ENCODE measurements around the gene ZNF423. TPM values are rescaled to one million over a fixed set of nuclear protein-coding genes. Genes with fewer than 3 reads are reported as not detected.
"Not testable (repeated sequence)": the region's sequence is repeated elsewhere in the genome, so short reads cannot be mapped to it uniquely, and the experiment has no call there.

ZNF423 gene
- total and polyA plus RNA-seq, 2 donors = 0.52 to 1.6 TPM

GRCh38 chr16:49690778-49691177 is 165.1 kb downstream of the ZNF423 start:
- H3K4me1 ChIP-seq (ENCODE audit: control insufficient read depth in 2 of 2, insufficient read depth in 2 of 2, low read length in 2 of 2) = no peaks in the 10 kb centered on the region
- WGBS = 92% methylated on average over 13 of the region's 13 CpGs
- H3K36me3 ChIP-seq (ENCODE audit: control insufficient read depth in 2 of 2, insufficient read depth in 2 of 2, low read length in 1 of 2) = no peaks in the 10 kb centered on the region
- no peak overlapping the region for H3K27ac ChIP-seq (ENCODE audit: low read depth in 1 of 2, low read length in 1 of 2)
- DNase-seq (ENCODE audit: low read depth in 6 of 9, low spot score in 9 of 9) = no peak
- H3K4me3 ChIP-seq (ENCODE audit: low read length in 2 of 2) = no peak overlapping the region
- H3K27me3 ChIP-seq (ENCODE audit: control insufficient read depth in 2 of 2, insufficient read depth in 1 of 2, low read length in 1 of 2) = peaks cover 0 to 15% of the 10 kb centered on the region in 2 donors
- no peaks in the 10 kb centered on the region for H3K9me3 ChIP-seq (ENCODE audit: control insufficient read depth in 2 of 2, insufficient read depth in 1 of 2, low read length in 1 of 2)

DNA sequence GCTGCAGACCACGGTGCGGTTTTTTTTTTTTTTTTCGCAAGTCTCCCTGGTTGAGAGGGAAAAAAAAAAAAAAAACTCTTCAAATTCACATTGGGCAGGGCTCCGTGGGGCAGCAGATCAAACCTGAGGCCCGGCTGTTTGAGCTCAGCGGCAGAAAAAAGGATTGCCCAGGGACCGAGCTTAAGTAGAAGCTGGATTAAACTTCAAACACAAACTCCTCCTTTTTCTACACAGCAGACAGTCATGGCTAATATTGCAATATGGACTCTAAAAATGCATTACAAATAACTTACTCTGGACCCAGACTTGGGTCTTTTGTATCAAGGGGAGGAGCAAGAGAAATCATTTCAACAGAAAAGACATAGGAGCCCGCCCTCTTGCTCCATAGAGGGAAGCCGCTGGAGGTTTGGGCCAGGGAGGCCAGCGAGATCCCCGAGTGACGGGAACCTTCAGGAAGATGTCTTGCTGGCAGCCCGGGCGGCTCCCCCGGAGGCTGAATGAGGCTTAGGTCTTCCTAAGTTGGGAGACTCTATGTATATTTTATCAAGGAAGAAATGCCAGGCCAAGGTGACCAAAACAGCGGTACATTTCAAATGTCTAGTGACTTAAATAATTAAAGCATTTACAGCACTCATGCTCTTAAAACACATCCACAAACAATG is 167.7 kb downstream of the ZNF423 start:
- Histone ChIP-seq H3K27ac (ENCODE audit: low read depth in 1 of 2, low read length in 1 of 2) (no peak overlapping the region), H3K4me3 (ENCODE audit: low read length in 2 of 2) (no peak overlapping the region), H3K9me3 (ENCODE audit: control insufficient read depth in 2 of 2, insufficient read depth in 1 of 2, low read length in 1 of 2) (no peaks in the 10 kb centered on the region), H3K36me3 (ENCODE audit: control insufficient read depth in 2 of 2, insufficient read depth in 2 of 2, low read length in 1 of 2) (no peaks in the 10 kb centered on the region), H3K4me1 (ENCODE audit: control insufficient read depth in 2 of 2, insufficient read depth in 2 of 2, low read length in 2 of 2) (no peaks in the 10 kb centered on the region), H3K27me3 (ENCODE audit: control insufficient read depth in 2 of 2, insufficient read depth in 1 of 2, low read length in 1 of 2) (peaks cover 0 to 15% of the 10 kb centered on the region in 2 donors)
- 85% methylated on average over 16 of the region's 16 CpGs for WGBS
- DNase-seq (ENCODE audit: low read depth in 6 of 9, low spot score in 9 of 9) = no peak

- WGBS = 26% methylated on average over 8 of the region's 8 CpGs
- Histone ChIP-seq H3K27me3 (ENCODE audit: control insufficient read depth in 2 of 2, insufficient read depth in 1 of 2, low read length in 1 of 2) (peaks cover 0 to 15% of the 10 kb centered on the region in 2 donors), H3K27ac (ENCODE audit: low read depth in 1 of 2, low read length in 1 of 2) (no peak overlapping the region), H3K4me1 (ENCODE audit: control insufficient read depth in 2 of 2, insufficient read depth in 2 of 2, low read length in 2 of 2) (no peaks in the 10 kb centered on the region), H3K36me3 (ENCODE audit: control insufficient read depth in 2 of 2, insufficient read depth in 2 of 2, low read length in 1 of 2) (no peaks in the 10 kb centered on the region), H3K9me3 (ENCODE audit: control insufficient read depth in 2 of 2, insufficient read depth in 1 of 2, low read length in 1 of 2) (no peaks in the 10 kb centered on the region), H3K4me3 (ENCODE audit: low read length in 2 of 2) (no peak overlapping the region)
- no peak for DNase-seq (ENCODE audit: low read depth in 6 of 9, low spot score in 9 of 9)
These were observed 168.4 kb downstream of the ZNF423 start for GRCh38 chr16:49687476-49688002.

DNA sequence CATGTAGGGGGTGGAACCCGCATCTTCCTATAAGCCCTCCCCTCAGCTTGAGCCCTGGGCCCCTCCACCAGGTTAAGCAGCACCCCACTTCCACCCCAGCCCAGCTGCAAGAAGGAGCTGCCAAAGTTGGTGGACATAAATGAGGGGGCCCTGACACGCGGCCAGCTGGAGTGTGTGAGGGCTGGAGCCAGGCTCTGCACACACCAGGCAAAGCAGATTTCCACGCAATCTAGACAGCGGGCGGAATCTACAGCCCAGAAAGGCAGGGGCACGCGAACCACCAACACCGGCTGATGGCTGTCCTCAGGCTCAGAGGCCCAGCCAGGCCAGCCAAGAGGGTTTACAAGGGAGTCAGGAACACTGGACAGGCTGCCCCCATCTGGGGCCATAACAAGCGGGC is 171.2 kb downstream of the ZNF423 start:
- no peak overlapping the region for H3K27ac ChIP-seq (ENCODE audit: low read depth in 1 of 2, low read length in 1 of 2)
- DNase-seq (ENCODE audit: low read depth in 6 of 9, low spot score in 9 of 9) = no peak
- H3K4me1 ChIP-seq (ENCODE audit: control insufficient read depth in 2 of 2, insufficient read depth in 2 of 2, low read length in 2 of 2) = no peaks in the 10 kb centered on the region
- 96% methylated on average over 10 of the region's 10 CpGs for WGBS
- peaks cover 0 to 15% of the 10 kb centered on the region in 2 donors for H3K27me3 ChIP-seq (ENCODE audit: control insufficient read depth in 2 of 2, insufficient read depth in 1 of 2, low read length in 1 of 2)
- no peak overlapping the region for H3K4me3 ChIP-seq (ENCODE audit: low read length in 2 of 2)
- H3K9me3 ChIP-seq (ENCODE audit: control insufficient read depth in 2 of 2, insufficient read depth in 1 of 2, low read length in 1 of 2) = peaks cover 1 to 7% of the 10 kb centered on the region in 2 donors
- H3K36me3 ChIP-seq (ENCODE audit: control insufficient read depth in 2 of 2, insufficient read depth in 2 of 2, low read length in 1 of 2) = no peaks in the 10 kb centered on the region

DNA sequence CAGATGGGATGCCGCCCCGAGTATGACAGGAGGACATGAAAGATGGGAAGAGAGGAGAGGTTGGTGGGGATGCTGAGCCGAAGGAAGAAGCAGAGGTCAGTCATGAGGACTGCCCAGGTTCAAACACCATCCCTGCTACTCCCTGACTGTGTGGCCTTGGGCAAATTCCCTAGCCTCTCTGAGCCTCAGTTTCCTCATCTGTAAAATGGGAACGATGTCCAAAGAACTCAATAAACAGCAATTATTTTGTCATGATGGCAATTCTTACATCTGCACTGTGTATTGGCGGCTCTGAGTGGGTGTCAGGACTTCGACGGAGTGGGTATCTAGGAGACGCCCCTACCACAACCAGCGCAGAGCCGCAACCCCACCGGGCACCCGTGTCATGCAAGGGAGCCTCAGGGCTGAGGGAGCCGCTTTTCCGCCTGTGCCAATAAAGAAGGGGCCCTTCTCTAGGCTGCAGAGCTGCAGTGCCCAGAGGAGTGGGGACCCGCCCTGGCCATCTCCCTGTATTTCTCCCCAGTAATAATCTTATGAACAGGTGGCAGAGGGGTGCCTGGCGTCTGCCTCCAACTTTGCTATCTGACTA is 173.2 kb downstream of the ZNF423 start:
- no peaks in the 10 kb centered on the region for H3K4me1 ChIP-seq (ENCODE audit: control insufficient read depth in 2 of 2, insufficient read depth in 2 of 2, low read length in 2 of 2)
- no peak for DNase-seq (ENCODE audit: low read depth in 6 of 9, low spot score in 9 of 9)
- peaks cover 0 to 12% of the 10 kb centered on the region in 2 donors for H3K27me3 ChIP-seq (ENCODE audit: control insufficient read depth in 2 of 2, insufficient read depth in 1 of 2, low read length in 1 of 2)
- 97% methylated on average over 16 of the region's 16 CpGs for WGBS
- peaks cover 1 to 14% of the 10 kb centered on the region in 2 donors for H3K9me3 ChIP-seq (ENCODE audit: control insufficient read depth in 2 of 2, insufficient read depth in 1 of 2, low read length in 1 of 2)
- H3K4me3 ChIP-seq (ENCODE audit: low read length in 2 of 2) = no peak overlapping the region
- no peak overlapping the region for H3K27ac ChIP-seq (ENCODE audit: low read depth in 1 of 2, low read length in 1 of 2)
- no peaks in the 10 kb centered on the region for H3K36me3 ChIP-seq (ENCODE audit: control insufficient read depth in 2 of 2, insufficient read depth in 2 of 2, low read length in 1 of 2)

DNA sequence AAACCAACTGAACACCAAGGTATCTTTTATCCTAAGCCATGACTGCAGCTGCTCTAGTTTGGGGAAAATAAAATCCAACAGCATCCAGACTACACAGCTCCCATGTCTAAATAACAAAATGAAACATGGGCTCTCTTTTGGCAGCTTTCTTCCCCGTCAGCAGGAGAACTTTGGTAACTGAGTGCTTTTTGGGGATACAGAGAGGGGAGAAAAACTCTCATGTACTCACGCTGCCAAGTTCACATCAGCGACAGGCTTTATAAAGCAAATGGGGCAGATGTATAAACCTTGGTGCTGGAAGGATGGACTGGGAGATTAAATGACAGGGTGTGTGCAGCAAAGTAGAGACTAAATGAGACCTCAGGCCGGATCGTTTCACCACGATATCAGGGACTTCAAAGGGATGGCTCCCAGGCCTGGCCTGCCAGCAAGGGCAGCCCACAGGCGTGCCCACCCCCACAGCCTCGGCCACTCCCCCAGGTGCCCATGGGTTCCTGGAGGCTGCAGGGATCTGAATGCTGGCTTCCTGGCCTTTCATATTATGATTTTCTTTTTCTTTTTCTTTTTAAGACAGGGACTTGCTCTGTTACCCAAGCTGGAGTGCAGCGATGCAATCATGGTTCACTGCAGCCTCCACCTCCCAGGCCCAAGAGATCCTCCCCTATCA is 174.6 kb downstream of the ZNF423 start:
- H3K36me3 ChIP-seq (ENCODE audit: control insufficient read depth in 2 of 2, insufficient read depth in 2 of 2, low read length in 1 of 2) = no peaks in the 10 kb centered on the region
- H3K4me1 ChIP-seq (ENCODE audit: control insufficient read depth in 2 of 2, insufficient read depth in 2 of 2, low read length in 2 of 2) = no peaks in the 10 kb centered on the region
- DNase-seq (ENCODE audit: low read depth in 6 of 9, low spot score in 9 of 9) = no peak
- H3K27me3 ChIP-seq (ENCODE audit: control insufficient read depth in 2 of 2, insufficient read depth in 1 of 2, low read length in 1 of 2) = no peaks in the 10 kb centered on the region
- H3K27ac ChIP-seq (ENCODE audit: low read depth in 1 of 2, low read length in 1 of 2) = no peak overlapping the region
- no peak overlapping the region for H3K4me3 ChIP-seq (ENCODE audit: low read length in 2 of 2)
- peaks cover 1 to 14% of the 10 kb centered on the region in 2 donors for H3K9me3 ChIP-seq (ENCODE audit: control insufficient read depth in 2 of 2, insufficient read depth in 1 of 2, low read length in 1 of 2)
- WGBS = 94% methylated on average over 9 of the region's 9 CpGs

DNA sequence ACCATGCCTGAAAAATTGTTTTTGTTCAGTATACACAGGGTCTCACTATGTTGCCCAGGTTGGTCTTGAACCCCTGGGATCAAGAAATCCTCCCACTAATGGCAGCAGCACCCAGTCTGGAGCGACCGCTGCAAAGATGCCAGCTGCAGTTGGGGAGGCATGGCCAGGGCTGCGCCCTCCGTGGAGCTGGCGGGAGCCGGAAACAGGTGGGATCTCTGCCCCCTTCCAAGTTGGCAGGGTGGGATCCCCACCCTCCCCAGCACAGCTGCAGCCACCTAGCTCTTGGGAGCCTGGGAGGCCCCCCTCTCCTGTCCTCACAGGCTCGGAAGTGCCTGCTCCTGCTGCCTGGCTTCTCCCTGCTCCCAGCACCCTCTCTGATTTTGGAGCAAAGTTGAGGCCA is 176.8 kb downstream of the ZNF423 start:
- no peak overlapping the region for H3K27ac ChIP-seq (ENCODE audit: low read depth in 1 of 2, low read length in 1 of 2)
- no peaks in the 10 kb centered on the region for H3K4me1 ChIP-seq (ENCODE audit: control insufficient read depth in 2 of 2, insufficient read depth in 2 of 2, low read length in 2 of 2)
- H3K9me3 ChIP-seq (ENCODE audit: control insufficient read depth in 2 of 2, insufficient read depth in 1 of 2, low read length in 1 of 2) = peaks cover 1 to 14% of the 10 kb centered on the region in 2 donors
- no peaks in the 10 kb centered on the region for H3K27me3 ChIP-seq (ENCODE audit: control insufficient read depth in 2 of 2, insufficient read depth in 1 of 2, low read length in 1 of 2)
- over 99% methylated on average over 7 of the region's 7 CpGs for WGBS
- H3K4me3 ChIP-seq (ENCODE audit: low read length in 2 of 2) = no peak overlapping the region
- H3K36me3 ChIP-seq (ENCODE audit: control insufficient read depth in 2 of 2, insufficient read depth in 2 of 2, low read length in 1 of 2) = no peaks in the 10 kb centered on the region
- no peak for DNase-seq (ENCODE audit: low read depth in 6 of 9, low spot score in 9 of 9)

GRCh38 chr16:49677661-49678060 is 178.3 kb downstream of the ZNF423 start:
- WGBS = 96% methylated on average over 6 of the region's 6 CpGs

GRCh38 chr16:49675413-49675812 is 180.5 kb downstream of the ZNF423 start:
- no peaks in the 10 kb centered on the region for H3K27me3 ChIP-seq (ENCODE audit: control insufficient read depth in 2 of 2, insufficient read depth in 1 of 2, low read length in 1 of 2)
- WGBS = 89% methylated on average over 10 of the region's 10 CpGs
- no peak overlapping the region for H3K4me3 ChIP-seq (ENCODE audit: low read length in 2 of 2)
- DNase-seq (ENCODE audit: low read depth in 6 of 9, low spot score in 9 of 9) = no peak
- no peak overlapping the region for H3K27ac ChIP-seq (ENCODE audit: low read depth in 1 of 2, low read length in 1 of 2)
- H3K9me3 ChIP-seq (ENCODE audit: control insufficient read depth in 2 of 2, insufficient read depth in 1 of 2, low read length in 1 of 2) = peaks cover 0 to 14% of the 10 kb centered on the region in 2 donors
- no peaks in the 10 kb centered on the region for H3K36me3 ChIP-seq (ENCODE audit: control insufficient read depth in 2 of 2, insufficient read depth in 2 of 2, low read length in 1 of 2)
- H3K4me1 ChIP-seq (ENCODE audit: control insufficient read depth in 2 of 2, insufficient read depth in 2 of 2, low read length in 2 of 2) = no peaks in the 10 kb centered on the region

More at GRCh38 chr16:49677661-49678060, 178.3 kb downstream of the ZNF423 start:
- not testable (repeated sequence) for H3K27ac ChIP-seq (ENCODE audit: low read depth in 1 of 2, low read length in 1 of 2); DNase-seq (ENCODE audit: low read depth in 6 of 9, low spot score in 9 of 9); H3K27me3 ChIP-seq (ENCODE audit: control insufficient read depth in 2 of 2, insufficient read depth in 1 of 2, low read length in 1 of 2); H3K4me1 ChIP-seq (ENCODE audit: control insufficient read depth in 2 of 2, insufficient read depth in 2 of 2, low read length in 2 of 2); H3K36me3 ChIP-seq (ENCODE audit: control insufficient read depth in 2 of 2, insufficient read depth in 2 of 2, low read length in 1 of 2); H3K4me3 ChIP-seq (ENCODE audit: low read length in 2 of 2)
- peaks cover 1 to 14% of the 10 kb centered on the region in 2 donors for H3K9me3 ChIP-seq (ENCODE audit: control insufficient read depth in 2 of 2, insufficient read depth in 1 of 2, low read length in 1 of 2)
